Stimulated activated CD4-positive, alpha-beta T cell treated with anti-CD3 and anti-CD28 coated beads, Interleukin-1b, Interleukin-23, amount 100 ng/mL, for 4 hours (primary cell): ENCODE results near the gene NUB1.

Source experiments
- DNase-seq, 2 donors: peaks; one replicate each; pipeline ENCODE4 v3.0.0-alpha.2; 2020; ENCODE audit warnings: low read depth in 2 of 2

NUB1 gene

DNA sequence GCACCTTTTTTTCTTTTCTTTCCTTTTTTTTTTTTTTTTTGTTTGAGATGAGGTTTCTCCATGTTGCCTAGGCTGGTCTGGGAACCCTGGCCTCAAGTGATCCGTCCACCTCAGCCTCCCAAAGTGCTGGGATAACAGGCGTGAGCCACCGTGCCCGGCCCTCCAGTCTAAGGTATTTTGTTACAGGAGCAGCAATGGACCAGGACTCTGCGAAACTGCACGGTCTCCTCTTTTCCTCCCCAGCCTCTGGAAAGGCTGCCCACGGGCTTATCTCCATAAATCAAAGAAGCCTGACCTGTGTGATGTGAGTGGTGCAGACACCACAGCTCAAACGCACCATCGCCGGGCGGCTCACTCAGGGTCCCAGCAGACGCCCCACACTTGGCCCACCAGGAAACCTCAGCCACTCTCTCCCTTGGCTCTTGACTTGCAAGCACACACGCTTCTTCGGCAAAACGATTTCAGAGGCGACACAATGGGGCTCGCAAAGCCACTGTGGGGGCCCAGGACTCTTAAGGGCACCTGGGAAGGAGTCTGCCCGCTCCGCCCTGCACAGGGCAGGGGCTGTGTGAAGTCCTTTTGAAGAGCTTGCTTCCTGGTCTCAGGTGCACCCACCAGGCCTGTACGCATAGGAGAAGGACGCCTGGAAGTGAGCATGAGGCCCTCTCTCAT, 47.6 kb downstream of the NUB1 start:
- DNase-seq = no peak

DNA sequence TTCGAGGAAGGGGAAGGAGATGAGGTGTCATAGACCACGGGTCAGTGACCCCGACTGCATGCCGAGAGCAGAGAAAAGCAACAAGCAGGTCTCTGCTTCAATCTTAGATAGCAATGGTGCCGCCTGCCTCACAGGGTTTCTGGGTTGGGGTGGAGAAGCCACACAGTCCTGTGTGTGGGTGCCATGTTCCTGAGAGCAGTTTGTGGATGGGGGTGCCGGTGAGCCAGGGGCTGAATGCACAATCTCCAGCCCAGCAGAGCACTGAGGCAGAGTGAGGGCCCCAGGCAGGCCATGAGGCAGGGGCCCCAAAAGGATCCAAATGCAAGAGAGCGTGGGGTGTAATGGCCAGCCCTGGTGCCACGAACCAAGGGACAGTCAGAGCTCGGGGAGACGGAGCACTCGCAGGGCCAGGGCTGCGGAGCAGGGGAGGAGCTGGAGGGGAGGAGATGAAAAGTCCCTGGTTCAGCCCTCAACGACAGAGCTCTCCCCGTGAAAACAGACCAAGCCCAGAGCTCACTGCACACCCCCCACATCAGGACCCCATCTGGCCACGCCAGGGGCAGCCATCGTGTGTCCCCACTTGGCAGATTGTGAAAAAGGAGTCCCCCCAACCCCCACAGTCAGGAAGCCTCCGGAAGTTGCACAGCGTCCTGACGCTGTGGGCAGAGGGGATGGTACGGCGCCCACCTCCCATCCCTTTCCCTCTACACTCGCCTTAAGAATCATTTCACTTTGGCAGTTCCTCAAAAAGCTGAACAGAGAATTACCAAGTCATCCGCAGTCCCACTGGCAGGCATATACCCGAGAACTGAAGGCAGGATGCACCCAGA, 48.4 kb downstream of the NUB1 start:
- no peak for DNase-seq

- DNase-seq = no peak
These were observed 49.2 kb downstream of the NUB1 start for GRCh38 chr7:151390598-151391357.

- no peak for DNase-seq
These were observed 49.7 kb downstream of the NUB1 start for GRCh38 chr7:151391358-151391730.

DNA sequence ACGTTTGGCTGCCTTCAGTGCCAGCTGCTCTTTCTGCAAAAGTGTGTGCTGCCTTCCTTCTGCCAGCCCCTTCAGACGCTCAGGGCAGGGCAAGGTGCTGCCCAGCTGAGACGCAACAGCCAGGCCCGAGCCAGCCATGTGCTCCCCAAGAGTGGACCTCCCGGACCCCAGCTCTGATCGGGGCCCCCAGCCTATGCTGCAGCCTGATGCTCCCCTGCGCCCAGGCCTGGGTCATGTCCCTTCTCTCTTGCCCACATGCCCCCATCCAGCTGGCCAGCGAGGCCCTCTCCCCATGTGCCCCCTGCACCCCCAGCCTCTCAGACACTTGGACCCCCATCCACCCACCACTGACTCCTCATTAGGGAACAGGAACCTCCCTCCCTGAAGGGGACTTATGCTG, 50.4 kb downstream of the NUB1 start:
- no peak for DNase-seq

- no peak for DNase-seq
These were observed 50.8 kb downstream of the NUB1 start for GRCh38 chr7:151392426-151392825.

- no peak for DNase-seq
These were observed 51.7 kb downstream of the NUB1 start for GRCh38 chr7:151393031-151393977.

DNA sequence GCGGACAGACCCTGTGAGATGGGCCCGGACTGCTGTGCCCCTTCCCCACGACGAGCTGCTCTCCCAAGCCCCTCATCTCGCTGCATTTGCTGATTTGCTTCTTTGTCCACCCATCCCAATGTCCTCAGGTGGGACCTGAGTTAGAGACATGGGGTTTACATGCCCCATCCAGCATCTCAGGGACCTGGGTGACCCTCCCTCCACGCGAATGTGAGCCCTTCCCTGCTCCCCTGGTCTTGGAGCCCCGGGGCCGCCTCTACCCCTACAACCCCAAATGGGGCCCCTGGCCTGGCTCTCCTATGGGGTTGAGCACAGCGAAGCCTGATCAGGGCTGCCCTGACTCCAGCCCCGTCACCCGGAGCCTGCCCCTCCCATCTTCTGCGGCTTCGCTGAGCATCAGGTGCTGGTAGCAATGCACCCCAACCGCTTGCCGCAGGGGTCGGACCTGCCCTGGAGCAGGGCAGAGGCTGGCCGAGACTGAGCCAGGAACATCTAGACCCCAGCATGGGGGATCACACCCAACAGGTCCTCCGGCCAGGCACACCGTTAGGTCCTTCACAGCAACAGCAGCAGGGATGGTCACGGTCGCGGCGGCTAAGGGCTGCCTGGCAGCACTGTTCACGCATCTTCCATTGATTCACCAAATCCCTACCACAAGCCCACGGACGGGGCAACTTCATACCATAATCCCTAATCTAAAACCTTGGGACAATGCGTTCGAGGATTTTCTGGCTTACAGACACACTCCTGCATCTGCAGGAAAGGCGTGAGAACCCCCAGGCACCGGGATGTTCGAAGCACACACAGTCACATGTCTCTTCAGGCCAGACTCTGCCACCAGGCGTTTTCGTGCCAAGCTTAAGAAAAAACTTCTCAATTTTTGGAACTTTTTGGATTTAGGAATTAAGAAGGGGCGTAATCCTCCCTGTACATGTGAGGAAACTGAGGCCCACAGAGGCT, 52.7 kb downstream of the NUB1 start:
- DNase-seq = no peak

DNA sequence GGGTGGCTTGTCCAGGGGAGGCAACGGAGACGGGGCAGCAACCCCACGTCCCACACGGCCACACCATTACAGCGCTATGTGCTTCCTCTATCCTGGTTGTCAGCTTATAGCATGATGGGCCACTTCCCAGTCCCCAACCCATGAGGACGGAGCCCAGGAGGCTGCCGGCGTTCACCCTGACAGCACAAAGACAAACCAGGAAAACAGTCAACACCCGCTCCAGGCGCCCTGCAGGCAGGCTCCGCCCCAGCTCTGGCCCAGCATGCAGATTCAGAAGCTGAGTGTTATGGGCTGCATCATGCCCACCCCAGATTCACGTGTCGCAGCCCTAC, 53.4 kb downstream of the NUB1 start:
- no peak for DNase-seq

GRCh38 chr7:151396328-151396970, 54.8 kb downstream of the NUB1 start:
- no peak for DNase-seq

DNA sequence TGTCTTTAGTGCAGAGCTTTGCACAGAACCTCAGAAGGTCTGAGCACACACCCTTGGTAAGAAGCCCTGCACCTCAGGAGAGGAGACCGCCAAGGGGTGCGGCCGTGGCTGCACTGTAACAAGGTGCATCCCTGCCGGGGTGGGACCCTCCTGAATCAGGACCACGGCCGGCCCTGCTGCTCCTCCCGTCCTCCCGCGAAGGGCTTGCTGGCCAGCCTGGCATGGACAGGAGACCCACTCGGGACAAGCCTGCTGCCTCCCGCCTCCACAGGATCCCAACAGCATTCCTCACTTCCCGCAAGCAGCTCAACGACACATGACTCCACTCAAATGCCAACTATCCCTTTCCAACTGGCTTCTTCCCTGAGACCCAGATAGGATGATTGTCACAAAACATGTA, 55.4 kb downstream of the NUB1 start:
- no peak for DNase-seq

- DNase-seq = no peak
These were observed 57.1 kb downstream of the NUB1 start for GRCh38 chr7:151398446-151399304.

DNA sequence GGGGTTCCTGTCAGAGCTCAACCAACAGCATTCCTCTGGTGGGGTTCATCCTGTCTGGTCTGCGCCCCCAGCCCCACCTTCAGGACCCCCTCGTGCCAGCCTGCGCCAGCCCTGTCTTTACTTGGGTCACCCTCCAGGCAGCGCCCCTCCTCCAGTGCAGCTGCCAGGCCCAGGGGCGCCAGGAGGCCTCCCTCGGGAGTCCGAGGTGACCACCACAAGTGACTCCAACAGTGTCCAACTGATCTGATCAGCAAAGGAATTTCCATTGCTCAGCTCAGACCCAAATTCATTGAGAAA, 57.6 kb downstream of the NUB1 start:
- no peak for DNase-seq

GRCh38 chr7:151399906-151400305, 58.3 kb downstream of the NUB1 start:
- no peak for DNase-seq

DNA sequence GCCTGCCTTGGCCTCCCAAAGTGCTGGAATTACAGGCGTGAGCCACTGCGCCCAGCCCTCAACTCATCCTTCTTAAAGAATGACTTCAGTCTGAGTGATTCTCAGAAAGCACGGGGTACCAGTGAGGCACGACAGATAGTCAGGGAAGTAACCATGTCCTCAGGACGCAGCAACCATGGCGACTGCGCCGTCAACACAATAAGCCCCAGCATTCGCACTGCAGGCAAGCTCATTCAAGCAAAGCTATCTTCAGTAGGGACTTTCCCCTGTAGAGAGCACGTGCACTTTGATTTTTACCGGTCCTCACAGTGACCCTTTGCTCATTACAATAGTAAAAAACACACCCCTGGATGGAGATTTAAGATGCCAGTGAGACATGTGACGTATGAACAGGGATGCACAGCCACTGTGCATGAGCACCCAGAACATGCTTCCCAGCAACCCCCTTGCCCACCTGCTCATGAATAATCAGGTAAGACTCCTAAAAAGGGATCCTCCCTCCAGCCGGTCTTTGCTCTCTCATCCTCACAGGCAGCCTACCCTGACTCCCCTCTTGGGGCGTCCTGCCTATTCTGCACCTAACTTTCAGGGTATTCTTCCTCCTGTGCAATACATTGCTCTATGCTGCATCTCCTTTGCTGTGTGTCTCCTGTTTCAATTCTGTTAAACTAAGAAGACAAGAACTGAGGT, 59.2 kb downstream of the NUB1 start:
- DNase-seq = no peak

DNA sequence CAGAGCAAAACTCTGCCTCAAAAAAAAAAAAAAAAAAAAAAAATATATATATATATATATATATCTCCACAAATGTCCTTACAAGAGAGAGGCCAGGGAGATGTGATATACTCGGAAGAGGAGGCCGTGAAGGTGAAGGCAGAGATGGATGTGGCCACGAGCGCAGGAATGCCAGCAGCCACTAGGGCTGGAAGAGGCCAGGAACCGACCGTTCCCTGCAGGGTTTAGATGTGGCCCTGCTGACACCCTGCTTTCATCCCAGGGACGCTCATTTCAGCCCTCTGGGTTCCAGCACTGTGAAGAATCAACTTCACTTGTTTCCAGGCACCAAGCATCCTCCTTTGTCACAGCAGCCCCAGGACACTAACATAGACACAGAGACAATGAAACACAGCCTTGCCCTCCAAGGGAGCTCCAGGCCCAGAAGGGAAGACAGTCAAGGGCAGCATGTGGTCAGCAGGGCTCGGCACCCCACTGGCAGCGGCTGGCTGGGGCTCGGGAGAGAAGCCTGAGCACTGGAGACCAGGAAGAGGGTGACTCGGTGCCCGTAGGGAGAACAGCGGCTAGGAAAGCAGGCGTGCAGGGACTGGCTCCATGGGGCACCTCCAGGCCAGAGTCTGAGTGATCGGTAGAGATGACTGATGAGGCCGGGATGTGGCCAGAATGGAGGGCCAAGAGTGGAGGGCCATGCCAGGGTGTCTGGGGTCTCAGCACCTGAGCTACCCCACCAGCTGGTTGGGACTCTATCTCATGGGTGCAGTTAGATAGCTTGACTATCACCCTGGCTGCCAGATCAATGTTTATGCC, 60.6 kb downstream of the NUB1 start:
- no peak for DNase-seq

DNA sequence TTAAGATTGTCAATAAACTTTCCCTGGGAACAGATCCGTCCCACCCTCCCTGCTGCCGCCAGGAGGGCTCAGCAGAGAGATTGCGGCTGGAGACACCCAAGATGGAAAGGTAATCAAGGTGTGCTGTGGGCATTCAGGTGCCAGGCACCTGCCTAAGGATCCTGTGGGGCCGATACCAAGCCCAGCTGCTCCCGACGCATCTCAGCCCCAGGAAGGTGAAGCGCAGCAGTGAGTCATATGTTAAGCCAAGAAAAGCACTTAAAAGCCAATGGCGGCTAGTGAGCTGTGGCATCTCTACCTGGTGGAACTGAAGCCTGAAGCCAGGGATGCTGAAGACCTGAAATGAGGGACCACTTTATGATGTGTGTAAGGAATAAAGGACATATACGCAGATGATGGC, 62.2 kb downstream of the NUB1 start:
- DNase-seq = no peak
